HepG2 (cell line): ENCODE results near the gene LRP10.

Source experiments
- GATAD1 ChIP-seq: IDR thresholded peaks from 2 replicates; pipeline ENCODE4 v1.6.1; 2016; ENCODE audit warnings: missing genetic modification reagents, missing compliant biosample characterization
- NONO ChIP-seq, 2 experiments: fragments of 450-650 bp in 1 of 2; sonication (generic) in 1 of 2; formaldehyde crosslinking in 1 of 2; IDR thresholded peaks in 1 of 2; conservative IDR thresholded peaks in 1 of 2; 2 replicates each; pipeline versions ENCODE4 v1.6.1 to v1.8.0; 2017 to 2022; ENCODE audit warnings: mild to moderate bottlenecking in 1 of 2, missing genetic modification reagents in 1 of 2, moderate library complexity in 1 of 2
- ZNF274 ChIP-seq: sonication (generic); formaldehyde crosslinking; IDR thresholded peaks from 2 replicates; pipeline ENCODE4 v1.5.1; 2020; ENCODE audit warnings: mild to moderate bottlenecking, missing genetic modification reagents
- TF ChIP-seq, protein P1 (sequence below): sonication (generic); formaldehyde crosslinking; IDR thresholded peaks from 2 replicates; pipeline ENCODE4 v1.5.0; 2020; ENCODE audit warnings: mild to moderate bottlenecking, missing genetic modification reagents, moderate library complexity

GRCh38 chr14:22841769-22842168 lies 29.8 kb upstream of the LRP10 start:
- no peak for TF ChIP-seq ZNF274 (CRISPR knock-in tag)
- TF ChIP-seq, protein P1, sequence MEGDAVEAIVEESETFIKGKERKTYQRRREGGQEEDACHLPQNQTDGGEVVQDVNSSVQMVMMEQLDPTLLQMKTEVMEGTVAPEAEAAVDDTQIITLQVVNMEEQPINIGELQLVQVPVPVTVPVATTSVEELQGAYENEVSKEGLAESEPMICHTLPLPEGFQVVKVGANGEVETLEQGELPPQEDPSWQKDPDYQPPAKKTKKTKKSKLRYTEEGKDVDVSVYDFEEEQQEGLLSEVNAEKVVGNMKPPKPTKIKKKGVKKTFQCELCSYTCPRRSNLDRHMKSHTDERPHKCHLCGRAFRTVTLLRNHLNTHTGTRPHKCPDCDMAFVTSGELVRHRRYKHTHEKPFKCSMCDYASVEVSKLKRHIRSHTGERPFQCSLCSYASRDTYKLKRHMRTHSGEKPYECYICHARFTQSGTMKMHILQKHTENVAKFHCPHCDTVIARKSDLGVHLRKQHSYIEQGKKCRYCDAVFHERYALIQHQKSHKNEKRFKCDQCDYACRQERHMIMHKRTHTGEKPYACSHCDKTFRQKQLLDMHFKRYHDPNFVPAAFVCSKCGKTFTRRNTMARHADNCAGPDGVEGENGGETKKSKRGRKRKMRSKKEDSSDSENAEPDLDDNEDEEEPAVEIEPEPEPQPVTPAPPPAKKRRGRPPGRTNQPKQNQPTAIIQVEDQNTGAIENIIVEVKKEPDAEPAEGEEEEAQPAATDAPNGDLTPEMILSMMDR (CRISPR knock-in tag), result no peak
- no peak for TF ChIP-seq GATAD1 (CRISPR knock-in tag)
- TF ChIP-seq NONO (IDR thresholded peaks at IDR 0.05), result no peak
- TF ChIP-seq NONO (CRISPR knock-in tag; conservative IDR thresholded peaks at IDR 0.05), result no peak
